Pancreas (tissue), 10 donors: ENCODE data around the gene FAM3C. TPM values are rescaled to one million over a fixed set of nuclear protein-coding genes. Genes with fewer than 3 reads are reported as not detected.

Experiments
- ATAC-seq, 4 donors: fragments of 200-7000 bp; cut with Tn5 transposase; one replicate each; pipeline versions ENCODE4 v1.8.0 to v1.9.1; 2020; ENCODE audit warnings: mild to moderate bottlenecking in 4 of 4, moderate library complexity in 4 of 4
- DNase-seq, 6 donors: peaks; one replicate each; pipeline ENCODE4 v3.0.0-alpha.2; 2020
- FAIRE-seq: peaks from 2 replicates; lab custom pipeline; 2012; peaks lifted over from hg19 to GRCh38; lab: Jason Lieb, UNC
- H3K27ac ChIP-seq, 4 donors: fragments of 200-600 bp; sonication (generic); 1 replicate in 3 of 4; 2 replicates in 1 of 4; pipeline versions ENCODE4 v1.5.0 to v1.8.0; 2020
- H3K27me3 ChIP-seq, 4 donors: fragments of 200-600 bp; one replicate each; pipeline ENCODE4 v1.8.0; 2021
- H3K36me3 ChIP-seq, 3 donors: fragments of 200-600 bp; sonication (generic) in 1 of 3; one replicate each; pipeline versions ENCODE4 v1.5.0 to v1.8.0; 2020 to 2021
- H3K4me1 ChIP-seq, 3 donors: fragments of 200-600 bp; one replicate each; pipeline ENCODE4 v1.8.0; 2021
- H3K4me3 ChIP-seq, 4 donors: fragments of 200-600 bp; sonication (generic) in 2 of 4; one replicate each; pipeline versions ENCODE4 v1.5.0 to v1.8.0; 2020 to 2021
- H3K9me3 ChIP-seq, 4 donors: fragments of 200-600 bp; one replicate each; pipeline ENCODE4 v1.8.0; 2021
- WGBS, 2 donors: extraction: QIAGEN DNeasy Blood & Tissue Kit; methylation state at CpG; one replicate each; pipeline ENCODE4 v1.1.7; 2013; 5-methylcytosine and 5-hydroxymethylcytosine counted together
- intact Hi-C, 3 donors: fragments of 100-400 bp; cut with DNase I; formaldehyde crosslinking; loops; one replicate each; pipeline versions ENCODE4 v1.11.1 to v1.14.2; 2022
- polyA plus RNA-seq, 2 donors: library from polyadenylated mRNA; stranded (reverse); fragments of 200-250 nt; gene quantifications; one replicate each; pipeline ENCODE4 v1.2.3, GENCODE V29; 2013
- total RNA-seq, 6 donors: library from RNA; stranded (reverse); fragmentation: NEBNext Ultra II Directional in 4 of 6; extraction: Animal tissue kit (Norgen Biotek cat#: 25700) in 4 of 6; gene quantifications; one replicate each; pipeline versions ENCODE4 v1.2.1 to v1.2.4, GENCODE V29; 2021 to 2023
- TF ChIP-seq, protein P1 (sequence below), 4 donors: fragments of 200-600 bp; sonication (generic) in 3 of 4; IDR thresholded peaks; one replicate each; pipeline versions ENCODE4 v1.5.0 to v1.8.0; 2021; ENCODE audit warnings: antibody characterized with exemption in 4 of 4
- donor health status: healthy with polysubstance abuse.
- donor health status: DM: no; HTN: no; CAD: no; lungs with moderate emphysema.
- donor health status: DM: no; HTN: no; CAD: no.
- donor health status: control.
- donor health status: control.
- donor health status: Bipolar disorder and iron deficiency.
- donor health status: DM: yes; HTN: yes; CAD: no.
- donor health status: DM: no; HTN: no; CAD: no.
- donor health status: DM: no; HTN: no; CAD: no.
- donor health status: DM: yes; HTN: yes; CAD: no.

Gene FAM3C
- total and polyA plus RNA-seq, 8 donors: 18.2 to 43.6 (median 37.4) TPM

DNA sequence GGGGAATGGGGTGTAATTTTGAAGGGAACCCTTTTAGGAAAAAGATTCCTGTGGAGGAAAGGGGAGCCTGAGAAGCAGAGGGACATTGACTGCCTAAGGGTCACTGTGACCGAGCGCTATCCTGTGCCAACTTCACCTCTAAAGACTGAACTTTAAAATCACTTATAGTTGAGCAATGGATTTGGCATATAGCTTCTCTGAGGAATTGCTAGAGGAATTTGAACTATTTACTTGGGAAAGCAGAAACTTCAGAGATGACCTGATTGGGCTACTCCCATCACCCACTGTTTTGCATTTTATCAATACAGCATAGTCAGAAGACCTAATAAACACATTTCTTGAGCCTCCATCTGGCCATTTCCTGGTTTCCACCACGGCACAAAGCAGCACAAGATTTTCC lies 91.0 kb downstream of the FAM3C start:
- intact Hi-C loops: no loop called here
- no peak for ATAC-seq
- H3K27me3 ChIP-seq: no peaks in the 10 kb centered on the region
- H3K4me3 ChIP-seq: no peak overlapping the region
- no peaks in the 10 kb centered on the region for H3K9me3 ChIP-seq
- no peak for FAIRE-seq
- TF ChIP-seq, protein P1, sequence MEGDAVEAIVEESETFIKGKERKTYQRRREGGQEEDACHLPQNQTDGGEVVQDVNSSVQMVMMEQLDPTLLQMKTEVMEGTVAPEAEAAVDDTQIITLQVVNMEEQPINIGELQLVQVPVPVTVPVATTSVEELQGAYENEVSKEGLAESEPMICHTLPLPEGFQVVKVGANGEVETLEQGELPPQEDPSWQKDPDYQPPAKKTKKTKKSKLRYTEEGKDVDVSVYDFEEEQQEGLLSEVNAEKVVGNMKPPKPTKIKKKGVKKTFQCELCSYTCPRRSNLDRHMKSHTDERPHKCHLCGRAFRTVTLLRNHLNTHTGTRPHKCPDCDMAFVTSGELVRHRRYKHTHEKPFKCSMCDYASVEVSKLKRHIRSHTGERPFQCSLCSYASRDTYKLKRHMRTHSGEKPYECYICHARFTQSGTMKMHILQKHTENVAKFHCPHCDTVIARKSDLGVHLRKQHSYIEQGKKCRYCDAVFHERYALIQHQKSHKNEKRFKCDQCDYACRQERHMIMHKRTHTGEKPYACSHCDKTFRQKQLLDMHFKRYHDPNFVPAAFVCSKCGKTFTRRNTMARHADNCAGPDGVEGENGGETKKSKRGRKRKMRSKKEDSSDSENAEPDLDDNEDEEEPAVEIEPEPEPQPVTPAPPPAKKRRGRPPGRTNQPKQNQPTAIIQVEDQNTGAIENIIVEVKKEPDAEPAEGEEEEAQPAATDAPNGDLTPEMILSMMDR (IDR thresholded peaks at IDR 0.05): no peak
- H3K27ac ChIP-seq: no peak overlapping the region
- DNase-seq: no peak
- no peaks in the 10 kb centered on the region for H3K4me1 ChIP-seq
- H3K36me3 ChIP-seq: no peaks in the 10 kb centered on the region
- WGBS, 2 donors: 82 to 89% methylated on average over 3 of the region's 3 CpGs

DNA sequence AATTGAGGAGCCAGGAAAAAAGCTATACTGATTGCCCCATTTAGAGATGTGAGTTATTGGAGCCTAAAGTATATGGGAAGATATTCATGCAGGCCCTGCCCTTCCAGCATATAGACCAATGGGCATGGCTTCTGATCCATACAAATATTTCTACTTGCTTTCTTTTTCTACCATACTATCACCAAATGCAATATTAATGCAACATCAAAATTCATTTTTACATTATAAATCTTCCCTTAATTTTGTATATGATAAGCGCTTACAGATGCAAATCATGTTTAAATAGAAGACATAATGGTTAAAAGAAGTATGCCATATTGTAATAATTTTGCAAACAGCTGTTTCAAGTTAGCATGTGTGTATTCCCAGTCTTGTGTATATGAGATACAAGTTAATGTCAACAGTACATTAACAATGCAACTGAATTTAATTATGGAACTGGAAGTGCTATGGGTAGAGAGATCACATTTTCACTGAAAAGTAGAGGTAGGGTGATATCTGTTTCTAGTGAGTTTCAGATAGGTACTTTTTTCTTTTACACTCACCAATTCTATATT lies 91.9 kb downstream of the FAM3C start:
- ATAC-seq: no peak
- no peak overlapping the region for H3K4me3 ChIP-seq
- no peak for DNase-seq
- no peaks in the 10 kb centered on the region for H3K27me3 ChIP-seq
- H3K9me3 ChIP-seq: no peaks in the 10 kb centered on the region
- no peaks in the 10 kb centered on the region for H3K36me3 ChIP-seq
- intact Hi-C loops: no loop called here
- TF ChIP-seq, protein P1 (IDR thresholded peaks at IDR 0.05): no peak
- FAIRE-seq: no peak
- WGBS, 2 donors: 96 to 97% methylated on average over 1 of the region's 1 CpG
- H3K27ac ChIP-seq: no peak overlapping the region
- H3K4me1 ChIP-seq: no peaks in the 10 kb centered on the region

DNA sequence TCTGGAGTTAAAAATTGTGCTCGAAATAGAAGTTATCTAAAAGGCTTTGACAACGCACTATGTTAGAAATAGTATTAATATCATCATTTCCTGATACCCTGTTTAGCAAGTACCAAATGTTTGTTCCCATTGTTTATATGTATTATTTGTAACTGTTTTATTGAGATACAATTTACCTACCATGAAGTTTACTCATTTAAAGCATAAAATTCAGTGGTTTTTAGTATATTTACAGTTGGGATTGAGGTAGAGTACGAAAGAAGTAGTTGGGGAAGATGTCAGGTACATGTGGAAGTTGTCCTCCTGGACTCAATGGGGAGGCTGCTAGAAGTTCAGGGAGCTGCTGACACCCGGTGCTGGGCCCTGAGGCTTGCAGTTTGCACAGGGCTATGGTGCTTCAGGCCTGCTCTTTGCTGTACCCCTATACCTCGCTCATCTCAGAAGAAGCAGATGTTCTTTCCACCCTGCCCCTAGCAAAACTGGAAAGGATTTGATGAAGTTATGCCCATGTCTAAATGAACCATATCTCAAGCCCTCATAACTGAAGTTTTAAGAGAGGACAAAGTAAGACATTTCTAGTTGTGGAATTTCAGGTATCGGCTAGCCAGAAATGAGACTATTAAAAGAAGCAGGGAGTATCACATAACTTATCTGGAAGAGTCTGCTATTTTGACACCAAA lies 92.5 kb downstream of the FAM3C start:
- Histone ChIP-seq H3K9me3 (no peaks in the 10 kb centered on the region), H3K4me1 (no peaks in the 10 kb centered on the region), H3K36me3 (no peaks in the 10 kb centered on the region), H3K4me3 (no peak overlapping the region), H3K27ac (no peak overlapping the region), H3K27me3 (no peaks in the 10 kb centered on the region)
- DNase-seq (no peak), FAIRE-seq (no peak), ATAC-seq (no peak)
- 88 to 92% methylated on average over 6 of the region's 6 CpGs for WGBS, 2 donors
- intact Hi-C loops: no loop called here
- TF ChIP-seq, protein P1 (IDR thresholded peaks at IDR 0.05): no peak

DNA sequence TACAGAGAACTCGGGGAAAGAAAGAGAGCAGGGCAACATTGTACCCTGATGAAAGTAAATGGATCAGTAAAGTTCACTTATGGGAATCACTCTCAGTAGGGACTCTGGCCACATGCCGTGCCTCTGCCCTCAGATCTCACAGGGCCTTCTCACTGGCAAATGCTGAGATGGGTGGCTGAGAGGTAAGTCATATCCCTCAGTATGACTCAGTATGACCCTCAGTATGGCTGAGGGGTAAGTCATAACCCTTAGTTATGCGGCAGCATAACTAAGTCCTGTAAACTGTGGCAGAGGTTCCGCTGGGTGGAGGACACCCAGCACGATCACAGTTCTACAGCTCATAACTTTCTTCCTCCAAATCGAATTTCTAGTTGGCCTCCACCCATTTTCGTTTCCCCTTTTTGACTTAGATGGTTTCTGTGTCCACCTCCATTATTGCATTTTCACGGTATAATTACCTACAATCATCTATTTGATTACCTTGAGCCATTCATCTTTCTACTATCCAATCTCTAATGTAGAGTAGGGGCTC lies 93.8 kb downstream of the FAM3C start:
- Histone ChIP-seq H3K4me1 (no peaks in the 10 kb centered on the region), H3K27ac (no peak overlapping the region), H3K36me3 (no peaks in the 10 kb centered on the region), H3K27me3 (no peaks in the 10 kb centered on the region), H3K9me3 (no peaks in the 10 kb centered on the region), H3K4me3 (no peak overlapping the region)
- TF ChIP-seq, protein P1 (IDR thresholded peaks at IDR 0.05): no peak
- FAIRE-seq (no peak), DNase-seq (no peak), ATAC-seq (no peak)
- WGBS, 2 donors: 80 to 87% methylated on average over 8 of the region's 8 CpGs
- intact Hi-C loops: no loop called here
